GM12891 (cell line): ENCODE results near the gene CDYL.

Experiments used
- POLR2A ChIP-seq: IDR thresholded peaks from 2 replicates; pipeline ENCODE4 v1.6.1; 2011; ENCODE audit warnings: low read depth, low read length, control low read depth
- POLR2AphosphoS5 ChIP-seq: IDR thresholded peaks from 2 replicates; pipeline ENCODE4 v1.6.1; 2011; ENCODE audit warnings: low read depth, low read length, control low read depth
- SPI1 ChIP-seq: IDR thresholded peaks from 2 replicates; pipeline ENCODE4 v1.6.1; 2011; ENCODE audit warnings: low read depth, low read length, control low read depth
- TAF1 ChIP-seq: IDR thresholded peaks from 2 replicates; pipeline ENCODE4 v1.6.1; 2011; ENCODE audit warnings: low read depth, low read length, control low read depth

DNA sequence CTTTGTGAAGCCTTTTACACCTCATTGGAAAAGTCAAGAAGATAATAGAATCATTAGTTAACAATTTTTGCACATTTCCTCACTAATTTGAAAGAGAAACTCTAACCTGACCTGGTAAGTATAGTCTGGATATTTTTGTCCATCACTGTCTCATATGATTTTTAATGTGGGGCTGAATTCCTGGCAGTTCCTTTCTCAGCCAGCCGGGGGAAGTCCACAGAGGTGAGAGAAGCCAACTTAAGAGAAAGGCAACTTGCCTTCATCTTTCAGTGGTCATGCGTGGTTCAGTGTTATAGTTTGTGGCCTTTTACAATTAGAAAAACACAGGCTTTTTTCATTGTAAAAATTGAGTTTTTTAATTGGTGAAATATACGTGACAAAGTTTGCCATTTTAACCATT, 80.6 kb downstream of the CDYL start:
- TF ChIP-seq POLR2A (no peak), POLR2AphosphoS5 (no peak), TAF1 (no peak), SPI1 (no peak)
